Epithelial cell of proximal tubule (primary cell): ENCODE data around the gene PLGLB1. TPM values are rescaled to one million over a fixed set of nuclear protein-coding genes. Genes with fewer than 3 reads are reported as not detected.

ENCODE experiments used
- total RNA-seq: library from RNA; depleted of rRNA; stranded (reverse); fragments of >200 nt; gene quantifications from 2 replicates; pipeline ENCODE4 v1.2.3, GENCODE V29; 2015

Gene PLGLB1
- total RNA-seq, 1 donor from 2014 or later, result 3.9 TPM

Other genes with a start within 250 kb of the PLGLB1 start
- not detected in 2 replicates for gene CD8A, start 230.9 kb downstream of the PLGLB1 start, total RNA-seq
- gene CD8B, start 160.0 kb downstream of the PLGLB1 start, total RNA-seq, result 0.43 and 2.5 TPM in 2 replicates
- 0.22 and 1.7 TPM in 2 replicates for gene RGPD1, start 79.7 kb downstream of the PLGLB1 start, total RNA-seq